Trophoblast cell (in vitro differentiated cells and primary cell): Measurements from ENCODE around the gene CIB4.

Source experiments
- DNase-seq, 2 donors: peaks; one replicate each; pipeline ENCODE4 v3.0.0-alpha.2; 2016
- H2AFZ ChIP-seq: 2 replicates; pipeline ENCODE4 v1.6.1; 2013; ENCODE audit warnings: low read length, moderate library complexity, mild to moderate bottlenecking; ENCODE audit not compliant: insufficient read depth, poor library complexity
- H2AK5ac ChIP-seq: 2 replicates; pipeline ENCODE4 v1.6.1; 2013; ENCODE audit warnings: mild to moderate bottlenecking, low read length
- H2BK120ac ChIP-seq: 2 replicates; pipeline ENCODE4 v1.6.1; 2013; ENCODE audit warnings: low read length, mild to moderate bottlenecking, moderate library complexity; ENCODE audit not compliant: insufficient read depth, poor library complexity
- H2BK12ac ChIP-seq: 2 replicates; pipeline ENCODE4 v1.6.1; 2013; ENCODE audit warnings: mild to moderate bottlenecking, low read length, moderate library complexity
- H2BK5ac ChIP-seq: 2 replicates; pipeline ENCODE4 v1.6.1; 2013; ENCODE audit warnings: low read length, low read depth, moderate library complexity, mild to moderate bottlenecking; ENCODE audit not compliant: poor library complexity
- H3K14ac ChIP-seq: 2 replicates; pipeline ENCODE4 v1.6.1; 2013; ENCODE audit warnings: mild to moderate bottlenecking, low read length
- H3K18ac ChIP-seq: 2 replicates; pipeline ENCODE4 v1.6.1; 2013; ENCODE audit warnings: mild to moderate bottlenecking, low read length
- H3K23ac ChIP-seq: 2 replicates; pipeline ENCODE4 v1.6.1; 2013; ENCODE audit warnings: low read length
- H3K27ac ChIP-seq: 2 replicates; pipeline ENCODE4 v1.5.1; 2013; ENCODE audit warnings: low read depth, mild to moderate bottlenecking, inconsistent platforms, low read length, moderate library complexity
- H3K27me3 ChIP-seq: 2 replicates; pipeline ENCODE4 v1.6.1; 2013; ENCODE audit warnings: inconsistent platforms, mild to moderate bottlenecking, low read length, moderate library complexity; ENCODE audit not compliant: insufficient read depth
- H3K36me3 ChIP-seq, 2 experiments: 1 replicate in 1 of 2; 2 replicates in 1 of 2; pipeline ENCODE4 v1.6.1; 2013; ENCODE audit warnings: low read length in 2 of 2, mild to moderate bottlenecking in 2 of 2, moderate library complexity in 1 of 2; ENCODE audit not compliant: insufficient read depth in 2 of 2, control insufficient read depth in 1 of 2
- H3K4ac ChIP-seq: 2 replicates; pipeline ENCODE4 v1.6.1; 2013; ENCODE audit warnings: low read depth, mild to moderate bottlenecking, low read length, moderate library complexity
- H3K4me1 ChIP-seq, 2 experiments: 1 replicate in 1 of 2; 2 replicates in 1 of 2; pipeline ENCODE4 v1.6.1; 2013; ENCODE audit warnings: low read length in 2 of 2, mild to moderate bottlenecking in 2 of 2, moderate library complexity in 1 of 2; ENCODE audit not compliant: insufficient read depth in 2 of 2, control insufficient read depth in 1 of 2
- H3K4me2 ChIP-seq: 2 replicates; pipeline ENCODE4 v1.6.1; 2013; ENCODE audit warnings: inconsistent platforms, mild to moderate bottlenecking, low read length, moderate library complexity
- H3K4me3 ChIP-seq: 2 replicates; pipeline ENCODE4 v1.5.1; 2013; ENCODE audit warnings: mild to moderate bottlenecking, low read depth, low read length, inconsistent platforms
- H3K79me1 ChIP-seq: one replicate; pipeline ENCODE4 v1.6.1; 2013; ENCODE audit warnings: low read length
- H3K79me2 ChIP-seq: 2 replicates; pipeline ENCODE4 v1.6.1; 2013; ENCODE audit warnings: low read length, mild to moderate bottlenecking; ENCODE audit not compliant: control insufficient read depth, insufficient read depth, poor library complexity
- H3K9ac ChIP-seq: 2 replicates; pipeline ENCODE4 v1.6.1; 2013; ENCODE audit warnings: mild to moderate bottlenecking, low read length
- H3K9me3 ChIP-seq: 2 replicates; pipeline ENCODE4 v1.6.1; 2013; ENCODE audit warnings: low read depth, mild to moderate bottlenecking, control low read depth, inconsistent platforms, low read length; ENCODE audit not compliant: insufficient read depth
- H4K12ac ChIP-seq: 2 replicates; pipeline ENCODE4 v1.6.1; 2013; ENCODE audit warnings: low read depth, mild to moderate bottlenecking, low read length, moderate library complexity
- H4K8ac ChIP-seq: 2 replicates; pipeline ENCODE4 v1.6.1; 2013; ENCODE audit warnings: low read depth, mild to moderate bottlenecking, low read length, moderate library complexity
- H4K91ac ChIP-seq: one replicate; pipeline ENCODE4 v1.6.1; 2013; ENCODE audit warnings: low read depth, mild to moderate bottlenecking, low read length, moderate library complexity
- WGBS: extraction: QIAGEN DNeasy Blood & Tissue Kit; methylation state at CpG from one replicate; pipeline ENCODE4 v1.1.7; 2013; ENCODE audit warnings: missing lambda C conversion rate; ENCODE audit not compliant: insufficient read length, insufficient coverage; ENCODE audit errors: extremely low coverage; 5-methylcytosine and 5-hydroxymethylcytosine counted together

CIB4 gene

GRCh38 chr2:26571316-26571715 lies 69.8 kb downstream of the CIB4 start:
- no peak overlapping the region for H3K27ac ChIP-seq
- H3K9me3 ChIP-seq: no peaks in the 10 kb centered on the region
- H3K4me1 ChIP-seq: no peaks in the 10 kb centered on the region
- H2AFZ ChIP-seq: no peak overlapping the region
- no peaks in the 10 kb centered on the region for H3K79me2 ChIP-seq
- H3K27me3 ChIP-seq: no peaks in the 10 kb centered on the region
- no peak overlapping the region for H3K4me2 ChIP-seq
- no peak overlapping the region for H2BK5ac ChIP-seq
- no peak overlapping the region for H3K14ac ChIP-seq
- H4K8ac ChIP-seq: no peak overlapping the region
- H3K18ac ChIP-seq: no peak overlapping the region
- H3K23ac ChIP-seq: peak overlapping the region; percentile 42
- no CpG with 5 or more reads among the region's 5 CpGs for WGBS
- no peak overlapping the region for H4K12ac ChIP-seq
- H4K91ac ChIP-seq: no peak overlapping the region
- no peak overlapping the region for H3K4ac ChIP-seq
- H3K4me3 ChIP-seq: no peak overlapping the region
- no peak overlapping the region for H2BK120ac ChIP-seq
- H2BK12ac ChIP-seq: no peak overlapping the region
- no peaks in the 10 kb centered on the region for H3K36me3 ChIP-seq
- H2AK5ac ChIP-seq: no peak overlapping the region
- no peak overlapping the region for H3K9ac ChIP-seq
- no peaks in the 10 kb centered on the region for H3K79me1 ChIP-seq
- DNase-seq: no peak

- H3K4ac ChIP-seq: no peak overlapping the region
- H3K14ac ChIP-seq: no peak overlapping the region
- H3K79me1 ChIP-seq: no peaks in the 10 kb centered on the region
- H3K18ac ChIP-seq: no peak overlapping the region
- H2BK5ac ChIP-seq: no peak overlapping the region
- H2BK12ac ChIP-seq: no peak overlapping the region
- no peaks in the 10 kb centered on the region for H3K36me3 ChIP-seq
- no peaks in the 10 kb centered on the region for H3K79me2 ChIP-seq
- no peak overlapping the region for H2BK120ac ChIP-seq
- no peaks in the 10 kb centered on the region for H3K4me1 ChIP-seq
- no peak overlapping the region for H2AK5ac ChIP-seq
- no CpG with 5 or more reads among the region's 8 CpGs for WGBS
- H3K27me3 ChIP-seq: no peaks in the 10 kb centered on the region
- no peak overlapping the region for H2AFZ ChIP-seq
- no peak overlapping the region for H3K4me2 ChIP-seq
- H3K23ac ChIP-seq: no peak overlapping the region
- H3K4me3 ChIP-seq: no peak overlapping the region
- H4K91ac ChIP-seq: no peak overlapping the region
- no peak for DNase-seq
- H3K9ac ChIP-seq: no peak overlapping the region
- H4K12ac ChIP-seq: no peak overlapping the region
- no peaks in the 10 kb centered on the region for H3K9me3 ChIP-seq
- H3K27ac ChIP-seq: no peak overlapping the region
- no peak overlapping the region for H4K8ac ChIP-seq
These were observed 71.1 kb downstream of the CIB4 start for GRCh38 chr2:26570083-26570430.

GRCh38 chr2:26569216-26570082 lies 71.7 kb downstream of the CIB4 start:
- H2BK120ac ChIP-seq: no peak overlapping the region
- H3K18ac ChIP-seq: no peak overlapping the region
- H3K14ac ChIP-seq: no peak overlapping the region
- H3K23ac ChIP-seq: no peak overlapping the region
- H3K4me3 ChIP-seq: no peak overlapping the region
- H4K91ac ChIP-seq: no peak overlapping the region
- H3K79me2 ChIP-seq: no peaks in the 10 kb centered on the region
- no peak overlapping the region for H3K27ac ChIP-seq
- no peak overlapping the region for H4K12ac ChIP-seq
- no CpG with 5 or more reads among the region's 12 CpGs for WGBS
- no peak overlapping the region for H4K8ac ChIP-seq
- no peak overlapping the region for H3K4ac ChIP-seq
- H3K4me2 ChIP-seq: no peak overlapping the region
- no peak overlapping the region for H2BK12ac ChIP-seq
- H2BK5ac ChIP-seq: no peak overlapping the region
- H3K79me1 ChIP-seq: no peaks in the 10 kb centered on the region
- no peaks in the 10 kb centered on the region for H3K36me3 ChIP-seq
- no peaks in the 10 kb centered on the region for H3K9me3 ChIP-seq
- H2AK5ac ChIP-seq: no peak overlapping the region
- no peaks in the 10 kb centered on the region for H3K4me1 ChIP-seq
- no peak overlapping the region for H2AFZ ChIP-seq
- peak; percentile 88 for DNase-seq
- H3K27me3 ChIP-seq: no peaks in the 10 kb centered on the region
- H3K9ac ChIP-seq: no peak overlapping the region

- no CpG with 5 or more reads among the region's 7 CpGs for WGBS
- no peak overlapping the region for H2BK120ac ChIP-seq
These were observed 72.9 kb downstream of the CIB4 start for GRCh38 chr2:26568076-26568890.

More at GRCh38 chr2:26568076-26568890, 72.9 kb downstream of the CIB4 start:
- no peaks in the 10 kb centered on the region for H3K36me3 ChIP-seq
- no peak overlapping the region for H3K4me2 ChIP-seq
- DNase-seq: peak; percentile 86 to 91
- no peak overlapping the region for H3K4ac ChIP-seq
- no peak overlapping the region for H4K8ac ChIP-seq
- H2BK5ac ChIP-seq: no peak overlapping the region
- no peak overlapping the region for H3K9ac ChIP-seq
- H3K4me1 ChIP-seq: no peaks in the 10 kb centered on the region
- H2BK12ac ChIP-seq: no peak overlapping the region
- H4K91ac ChIP-seq: no peak overlapping the region
- H2AFZ ChIP-seq: no peak overlapping the region
- H3K23ac ChIP-seq: no peak overlapping the region
- no peaks in the 10 kb centered on the region for H3K79me1 ChIP-seq
- no peaks in the 10 kb centered on the region for H3K9me3 ChIP-seq
- H3K14ac ChIP-seq: no peak overlapping the region
- no peak overlapping the region for H3K4me3 ChIP-seq
- no peak overlapping the region for H2AK5ac ChIP-seq
- H3K79me2 ChIP-seq: no peaks in the 10 kb centered on the region
- H3K27ac ChIP-seq: no peak overlapping the region
- H3K18ac ChIP-seq: no peak overlapping the region
- H3K27me3 ChIP-seq: no peaks in the 10 kb centered on the region
- H4K12ac ChIP-seq: no peak overlapping the region
